Neural cell (in vitro differentiated cells): ENCODE data around the gene GRID1. TPM values are rescaled to one million over a fixed set of nuclear protein-coding genes. Genes with fewer than 3 reads are reported as not detected.

ENCODE experiments used
- H2AFZ ChIP-seq: fragments of 200-600, 300-800 bp; sonication (generic), shearing (Covaris generic); 2 replicates; pipeline ENCODE4 v1.6.0; 2014; ENCODE audit warnings: low read depth, mild to moderate bottlenecking, antibody characterized with exemption, low read length, moderate library complexity
- H3F3A ChIP-seq: fragments of 200-600 bp; shearing (Covaris generic); 2 replicates; pipeline ENCODE4 v1.6.1; 2016; ENCODE audit warnings: mild to moderate bottlenecking, moderate library complexity, mixed read lengths, antibody characterized with exemption, low read length; ENCODE audit not compliant: insufficient read depth, poor library complexity, severe bottlenecking
- H3K27ac ChIP-seq: fragments of 200-600, 300-800 bp; sonication (generic), shearing (Covaris generic); 2 replicates; pipeline ENCODE4 v1.5.1; 2014; ENCODE audit warnings: mild to moderate bottlenecking, low read length, moderate library complexity
- H3K27me3 ChIP-seq: fragments of 300-800, 200-600 bp; sonication (generic), shearing (Covaris generic); 2 replicates; pipeline ENCODE4 v1.6.0; 2014; ENCODE audit warnings: mild to moderate bottlenecking, low read depth, low read length, moderate library complexity; ENCODE audit not compliant: insufficient read depth
- H3K36me3 ChIP-seq: fragments of 300-800, 200-600 bp; sonication (generic), shearing (Covaris generic); 2 replicates; pipeline ENCODE4 v1.5.1; 2014; ENCODE audit warnings: mild to moderate bottlenecking, antibody characterized with exemption, low read length, moderate library complexity; ENCODE audit not compliant: insufficient read depth
- H3K4me2 ChIP-seq: fragments of 300-800, 200-600 bp; sonication (generic), shearing (Covaris generic); 2 replicates; pipeline ENCODE4 v1.6.0; 2014; ENCODE audit warnings: mild to moderate bottlenecking, low read length
- H3K4me3 ChIP-seq: fragments of 300-800, 200-600 bp; sonication (generic), shearing (Covaris generic); 2 replicates; pipeline ENCODE4 v1.5.1; 2014; ENCODE audit warnings: mild to moderate bottlenecking, low read length, moderate library complexity
- H3K79me2 ChIP-seq: fragments of 200-600 bp; shearing (Covaris generic); replicated peaks from 2 replicates; pipeline ENCODE4 v1.6.0; 2014; ENCODE audit warnings: mild to moderate bottlenecking, low read length, moderate library complexity; ENCODE audit not compliant: insufficient read depth
- H3K9ac ChIP-seq: fragments of 300-800, 200-600 bp; sonication (generic), shearing (Covaris generic); 2 replicates; pipeline ENCODE4 v1.6.1; 2016; ENCODE audit warnings: mild to moderate bottlenecking, low read length, mixed read lengths
- H3K9me2 ChIP-seq: fragments of 200-600 bp; shearing (Covaris generic); 2 replicates; pipeline ENCODE4 v1.6.1; 2016; ENCODE audit warnings: mild to moderate bottlenecking, low read length, mixed read lengths; ENCODE audit not compliant: insufficient read depth
- H3K9me3 ChIP-seq: fragments of 200-600, 300-800 bp; sonication (generic), shearing (Covaris generic); 2 replicates; pipeline ENCODE4 v1.6.1; 2016; ENCODE audit warnings: mild to moderate bottlenecking, mixed run types, low read length, moderate library complexity, mixed read lengths
- H4K20me1 ChIP-seq: fragments of 200-600 bp; shearing (Covaris generic); 2 replicates; pipeline ENCODE4 v1.6.1; 2016; ENCODE audit warnings: mild to moderate bottlenecking, mixed run types; ENCODE audit not compliant: insufficient read depth
- CTCF ChIP-seq: fragments of 450-650 bp; IDR thresholded peaks from 2 replicates; pipeline ENCODE4 v1.5.1; 2014; ENCODE audit warnings: antibody characterized with exemption, mild to moderate bottlenecking, moderate library complexity; ENCODE audit not compliant: poor library complexity, severe bottlenecking
- EP300 ChIP-seq: fragments of 450-650 bp; conservative IDR thresholded peaks from 2 replicates; pipeline ENCODE4 v1.6.1; 2014; ENCODE audit warnings: antibody characterized with exemption, mild to moderate bottlenecking, moderate library complexity; ENCODE audit not compliant: poor library complexity, severe bottlenecking
- EZH2 ChIP-seq: fragments of 200-600, 300-800 bp; shearing (Covaris generic), sonication (generic); IDR thresholded peaks from 2 replicates; pipeline ENCODE4 v1.6.1; 2014; ENCODE audit warnings: antibody characterized with exemption, low read length, borderline replicate concordance, mild to moderate bottlenecking; ENCODE audit not compliant: insufficient read depth, poor library complexity, severe bottlenecking
- MXI1 ChIP-seq: fragments of 450-650 bp; conservative IDR thresholded peaks from 2 replicates; pipeline ENCODE4 v1.6.1; 2014; ENCODE audit warnings: antibody characterized with exemption, mild to moderate bottlenecking; ENCODE audit not compliant: poor library complexity, severe bottlenecking
- POLR2AphosphoS5 ChIP-seq: IDR thresholded peaks from 2 replicates; pipeline ENCODE4 v1.6.1; 2012
- RAD21 ChIP-seq: fragments of 450-650 bp; conservative IDR thresholded peaks from 2 replicates; pipeline ENCODE4 v1.6.1; 2014; ENCODE audit warnings: antibody characterized with exemption, mild to moderate bottlenecking, moderate library complexity
- REST ChIP-seq: IDR thresholded peaks from 2 replicates; pipeline ENCODE4 v1.6.1; 2012; ENCODE audit warnings: borderline replicate concordance
- SMC3 ChIP-seq: fragments of 450-650 bp; conservative IDR thresholded peaks from 2 replicates; pipeline ENCODE4 v1.6.1; 2014; ENCODE audit warnings: antibody characterized with exemption, mild to moderate bottlenecking, moderate library complexity; ENCODE audit not compliant: poor library complexity
- TAF1 ChIP-seq: IDR thresholded peaks from 2 replicates; pipeline ENCODE4 v1.6.1; 2012; ENCODE audit warnings: low read depth
- polyA plus RNA-seq: library from polyadenylated mRNA; depleted of rRNA; stranded (reverse); fragments of >200 nt; gene quantifications from 2 replicates; pipeline ENCODE4 v1.2.3, GENCODE V29; 2014

Gene GRID1
- polyA plus RNA-seq, 1 donor from 2014 or later: 7.3 TPM

GRCh38 chr10:86023931-86024280, 342.7 kb downstream of the GRID1 start:
- H3K36me3 ChIP-seq: no peaks in the 10 kb centered on the region
- H3K4me3 ChIP-seq: peak overlapping the region; percentile 47
- H3K4me2 ChIP-seq: peak overlapping the region; percentile 26
- no peak overlapping the region for H3K9ac ChIP-seq
- no peaks in the 10 kb centered on the region for H3K27me3 ChIP-seq
- H3F3A ChIP-seq: no peaks in the 10 kb centered on the region
- peak overlapping the region; percentile 69 for H3K27ac ChIP-seq
- TF ChIP-seq MXI1: no peak
- TF ChIP-seq TAF1: no peak
- TF ChIP-seq RAD21: no peak
- no peak for TF ChIP-seq REST
- no peak for TF ChIP-seq CTCF
- no peak for TF ChIP-seq EP300
- TF ChIP-seq EZH2: no peak
- no peak for TF ChIP-seq POLR2AphosphoS5
- TF ChIP-seq SMC3: no peak
- H3K79me2 ChIP-seq: no peaks in the 10 kb centered on the region
- H2AFZ ChIP-seq: no peak overlapping the region
- H3K9me3 ChIP-seq: no peaks in the 10 kb centered on the region
- no peaks in the 10 kb centered on the region for H4K20me1 ChIP-seq
- H3K9me2 ChIP-seq: no peaks in the 10 kb centered on the region

- Histone ChIP-seq H3K4me2 (no peak overlapping the region), H3K4me3 (peak overlapping the region; percentile 47), H2AFZ (no peak overlapping the region), H4K20me1 (no peaks in the 10 kb centered on the region), H3K79me2 (no peaks in the 10 kb centered on the region), H3K9me3 (no peaks in the 10 kb centered on the region), H3K27me3 (no peaks in the 10 kb centered on the region), H3K36me3 (no peaks in the 10 kb centered on the region), H3K27ac (peak overlapping the region; percentile 69), H3F3A (no peaks in the 10 kb centered on the region), H3K9ac (no peak overlapping the region), H3K9me2 (no peaks in the 10 kb centered on the region)
- TF ChIP-seq TAF1: no peak
- no peak for TF ChIP-seq RAD21
- no peak for TF ChIP-seq MXI1
- TF ChIP-seq REST: no peak
- no peak for TF ChIP-seq SMC3
- TF ChIP-seq POLR2AphosphoS5: no peak
- no peak for TF ChIP-seq EP300
- no peak for TF ChIP-seq EZH2
Observed at GRCh38 chr10:86023336-86023735, 343.3 kb downstream of the GRID1 start.
